GM23248 (cell line): ENCODE measurements around the gene PPP2R2B.

Experiments used
- EZH2 ChIP-seq: fragments of 200-600 bp; sonication (generic); IDR thresholded peaks from 2 replicates; pipeline ENCODE4 v1.6.1; 2018; ENCODE audit warnings: antibody characterized with exemption, mild to moderate bottlenecking; ENCODE audit not compliant: insufficient read depth, poor library complexity, severe bottlenecking
- EZH2phosphoT487 ChIP-seq: fragments of 200-600 bp; sonication (generic); IDR thresholded peaks from 2 replicates; pipeline ENCODE4 v1.6.1; 2018; ENCODE audit warnings: antibody characterized with exemption, moderate library complexity, mild to moderate bottlenecking, low read depth; ENCODE audit not compliant: insufficient read depth

DNA sequence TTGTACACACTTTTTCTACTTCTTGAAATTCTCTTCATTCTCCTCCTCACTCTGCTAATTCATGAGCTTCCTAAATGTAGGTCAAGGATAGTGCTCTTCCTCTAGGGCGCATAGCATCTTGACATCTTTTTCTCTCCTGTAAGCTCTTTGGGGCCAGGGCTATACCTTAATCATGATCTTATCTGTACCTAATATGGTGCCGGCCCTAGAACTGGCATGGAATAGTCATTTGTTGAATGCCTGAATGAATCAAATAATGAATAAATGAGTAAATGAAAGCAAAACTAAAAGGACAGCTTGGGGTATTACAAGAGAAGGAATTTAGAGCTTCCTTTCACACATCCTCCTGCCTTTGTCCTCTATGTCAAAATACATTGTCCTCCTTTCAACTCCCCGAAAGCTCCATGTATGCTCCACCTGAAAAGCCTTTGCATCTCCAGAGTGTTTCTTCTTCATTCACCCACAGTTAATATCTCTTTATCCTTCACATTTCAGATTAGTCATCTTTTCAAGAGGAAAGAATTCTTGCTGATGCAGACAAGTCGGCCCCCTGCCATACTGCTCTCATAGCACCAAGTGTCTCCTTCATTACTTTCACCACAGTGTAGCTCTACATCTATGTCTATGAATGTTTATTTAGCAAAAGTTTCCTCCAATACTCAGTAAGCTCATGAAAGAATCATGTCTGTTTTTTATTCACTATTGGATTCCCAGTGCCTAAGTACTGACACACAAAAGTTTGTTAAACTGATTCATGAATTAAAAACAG is 16.4 kb upstream of the PPP2R2B start:
- no peak for TF ChIP-seq EZH2
- TF ChIP-seq EZH2phosphoT487, result no peak
